Muscle layer of colon (tissue), 2 donors: Measurements from ENCODE around the gene SIRPB2.

ENCODE experiments used
- H3K27ac ChIP-seq: one replicate; pipeline ENCODE4 v1.7.0; 2013; ENCODE audit warnings: low read depth, mild to moderate bottlenecking, low read length, moderate library complexity
- H3K27me3 ChIP-seq, 2 donors: one replicate each; pipeline ENCODE4 v1.7.0; 2013; ENCODE audit warnings: low read length in 2 of 2, mild to moderate bottlenecking in 2 of 2; ENCODE audit not compliant: insufficient read depth in 2 of 2, control insufficient read depth in 1 of 2
- H3K36me3 ChIP-seq: one replicate; pipeline ENCODE4 v1.7.0; 2013; ENCODE audit warnings: mild to moderate bottlenecking, low read length; ENCODE audit not compliant: insufficient read depth
- H3K4me1 ChIP-seq: one replicate; pipeline ENCODE4 v1.7.0; 2013; ENCODE audit warnings: mild to moderate bottlenecking, low read length; ENCODE audit not compliant: insufficient read depth
- H3K4me3 ChIP-seq, 2 donors: one replicate each; pipeline ENCODE4 v1.7.0; 2013; ENCODE audit warnings: low read length in 2 of 2, low read depth in 1 of 2, mild to moderate bottlenecking in 1 of 2, moderate library complexity in 1 of 2
- H3K9ac ChIP-seq: one replicate; pipeline ENCODE4 v1.7.0; 2013; ENCODE audit warnings: low read length
- H3K9me3 ChIP-seq: one replicate; pipeline ENCODE4 v1.7.0; 2013; ENCODE audit warnings: mild to moderate bottlenecking, low read length
- donor health status: abdominal sarcoma.
- donor health status: Adenocarcinoma of cecum.

Gene SIRPB2

GRCh38 chr20:1450926-1451491 lies 40.2 kb downstream of the SIRPB2 start:
- no peak overlapping the region for H3K4me3 ChIP-seq
- no peak overlapping the region for H3K9ac ChIP-seq
- H3K9me3 ChIP-seq, result no peaks in the 10 kb centered on the region
- no peaks in the 10 kb centered on the region for H3K4me1 ChIP-seq
- H3K36me3 ChIP-seq, result peaks cover 100% of the 10 kb centered on the region
- no peak overlapping the region for H3K27ac ChIP-seq
- H3K27me3 ChIP-seq, result no peaks in the 10 kb centered on the region

- Histone ChIP-seq H3K9ac (no peak overlapping the region), H3K4me1 (no peaks in the 10 kb centered on the region), H3K4me3 (no peak overlapping the region), H3K27me3 (no peaks in the 10 kb centered on the region), H3K9me3 (no peaks in the 10 kb centered on the region), H3K27ac (no peak overlapping the region), H3K36me3 (peaks cover 100% of the 10 kb centered on the region)
Observed at GRCh38 chr20:1449370-1449769, 41.9 kb downstream of the SIRPB2 start.

GRCh38 chr20:1448081-1448620 lies 43.1 kb downstream of the SIRPB2 start:
- H3K36me3 ChIP-seq, result peaks cover 100% of the 10 kb centered on the region
- H3K4me3 ChIP-seq, result no peak overlapping the region
- no peaks in the 10 kb centered on the region for H3K27me3 ChIP-seq
- H3K27ac ChIP-seq, result no peak overlapping the region
- no peak overlapping the region for H3K9ac ChIP-seq
- no peaks in the 10 kb centered on the region for H3K4me1 ChIP-seq
- no peaks in the 10 kb centered on the region for H3K9me3 ChIP-seq

- Histone ChIP-seq H3K27ac (no peak overlapping the region), H3K36me3 (peaks cover 100% of the 10 kb centered on the region), H3K27me3 (no peaks in the 10 kb centered on the region), H3K4me1 (no peaks in the 10 kb centered on the region), H3K9ac (no peak overlapping the region), H3K4me3 (no peak overlapping the region), H3K9me3 (no peaks in the 10 kb centered on the region)
Observed at GRCh38 chr20:1446536-1446935, 44.7 kb downstream of the SIRPB2 start.

- Histone ChIP-seq H3K27ac (no peak overlapping the region), H3K9me3 (no peaks in the 10 kb centered on the region), H3K9ac (no peak overlapping the region), H3K4me1 (no peaks in the 10 kb centered on the region), H3K4me3 (no peak overlapping the region), H3K27me3 (no peaks in the 10 kb centered on the region), H3K36me3 (peaks cover 73% of the 10 kb centered on the region)
Observed at GRCh38 chr20:1443085-1443484, 48.1 kb downstream of the SIRPB2 start.

GRCh38 chr20:1442304-1442703 lies 48.9 kb downstream of the SIRPB2 start:
- Histone ChIP-seq H3K4me1 (no peaks in the 10 kb centered on the region), H3K4me3 (no peak overlapping the region), H3K9me3 (no peaks in the 10 kb centered on the region), H3K27ac (no peak overlapping the region), H3K9ac (no peak overlapping the region), H3K27me3 (no peaks in the 10 kb centered on the region), H3K36me3 (peaks cover 65% of the 10 kb centered on the region)

GRCh38 chr20:1441133-1441532 lies 50.1 kb downstream of the SIRPB2 start:
- H3K4me1 ChIP-seq, result no peaks in the 10 kb centered on the region
- H3K27ac ChIP-seq, result no peak overlapping the region
- peaks cover 54% of the 10 kb centered on the region for H3K36me3 ChIP-seq
- H3K9ac ChIP-seq, result no peak overlapping the region
- no peak overlapping the region for H3K4me3 ChIP-seq
- no peaks in the 10 kb centered on the region for H3K27me3 ChIP-seq
- no peaks in the 10 kb centered on the region for H3K9me3 ChIP-seq

- H3K4me3 ChIP-seq, result no peak overlapping the region
- no peaks in the 10 kb centered on the region for H3K4me1 ChIP-seq
- no peak overlapping the region for H3K27ac ChIP-seq
- no peak overlapping the region for H3K9ac ChIP-seq
- no peaks in the 10 kb centered on the region for H3K9me3 ChIP-seq
- H3K27me3 ChIP-seq, result no peaks in the 10 kb centered on the region
- H3K36me3 ChIP-seq, result peaks cover 42% of the 10 kb centered on the region
Observed at GRCh38 chr20:1440024-1440423, 51.2 kb downstream of the SIRPB2 start.

GRCh38 chr20:1438361-1438760 lies 52.9 kb downstream of the SIRPB2 start:
- Histone ChIP-seq H3K4me1 (no peaks in the 10 kb centered on the region), H3K27ac (no peak overlapping the region), H3K27me3 (no peaks in the 10 kb centered on the region), H3K9ac (no peak overlapping the region), H3K36me3 (peaks cover 26% of the 10 kb centered on the region), H3K9me3 (no peaks in the 10 kb centered on the region), H3K4me3 (no peak overlapping the region)

GRCh38 chr20:1437235-1437904 lies 53.9 kb downstream of the SIRPB2 start:
- H3K27me3 ChIP-seq, result no peaks in the 10 kb centered on the region
- H3K4me3 ChIP-seq, result no peak overlapping the region
- H3K4me1 ChIP-seq, result no peaks in the 10 kb centered on the region
- no peaks in the 10 kb centered on the region for H3K9me3 ChIP-seq
- H3K27ac ChIP-seq, result no peak overlapping the region
- H3K36me3 ChIP-seq, result peaks cover 16% of the 10 kb centered on the region
- H3K9ac ChIP-seq, result no peak overlapping the region

- Histone ChIP-seq H3K9me3 (no peaks in the 10 kb centered on the region), H3K27ac (no peak overlapping the region), H3K4me3 (no peak overlapping the region), H3K27me3 (no peaks in the 10 kb centered on the region), H3K9ac (no peak overlapping the region), H3K36me3 (peaks cover 5% of the 10 kb centered on the region), H3K4me1 (no peaks in the 10 kb centered on the region)
Observed at GRCh38 chr20:1436263-1436662, 55.0 kb downstream of the SIRPB2 start.

- Histone ChIP-seq H3K27ac (no peak overlapping the region), H3K4me3 (no peak overlapping the region), H3K9me3 (no peaks in the 10 kb centered on the region), H3K36me3 (peaks cover 4% of the 10 kb centered on the region), H3K27me3 (no peaks in the 10 kb centered on the region), H3K4me1 (no peaks in the 10 kb centered on the region), H3K9ac (no peak overlapping the region)
Observed at GRCh38 chr20:1435337-1435699, 55.9 kb downstream of the SIRPB2 start.
